Umbilical cord (tissue), 2 donors: ENCODE results near the gene ANKHD1. TPM values are rescaled to one million over a fixed set of nuclear protein-coding genes. Genes with fewer than 3 reads are reported as not detected.
"Not testable (repeated sequence)": the region's sequence is repeated elsewhere in the genome, so short reads cannot be mapped to it uniquely, and the experiment has no call there.

Experiments used
- DNase-seq: peaks from one replicate; pipeline ENCODE4 v3.0.0-alpha.2; 2015; ENCODE audit warnings: low spot score
- total RNA-seq: library from RNA; depleted of rRNA; stranded (reverse); fragments of >200 nt; gene quantifications from one replicate; pipeline ENCODE4 v1.2.3, GENCODE V29; 2014; ENCODE audit warnings: low replicate concordance; ENCODE audit not compliant: insufficient read depth

ANKHD1 gene
- total RNA-seq, 1 donor from 2014 or later: 104 TPM

GRCh38 chr5:140372971-140373487, 28.6 kb upstream of the ANKHD1 start:
- DNase-seq: peak; percentile 82

GRCh38 chr5:140381351-140381750, 20.3 kb upstream of the ANKHD1 start:
- no peak for DNase-seq

GRCh38 chr5:140381972-140382371, 19.7 kb upstream of the ANKHD1 start:
- DNase-seq: no peak

- DNase-seq: no peak
These were observed 18.8 kb upstream of the ANKHD1 start for GRCh38 chr5:140382866-140383265.

- DNase-seq: no peak
These were observed 18.3 kb upstream of the ANKHD1 start for GRCh38 chr5:140383300-140383699.

GRCh38 chr5:140388052-140388451, 13.6 kb upstream of the ANKHD1 start:
- DNase-seq: no peak

- DNase-seq: no peak
These were observed 10.3 kb upstream of the ANKHD1 start for GRCh38 chr5:140391312-140391711.

- no peak for DNase-seq
These were observed 9.9 kb upstream of the ANKHD1 start for GRCh38 chr5:140391732-140392131.

- no peak for DNase-seq
These were observed 7.9 kb upstream of the ANKHD1 start for GRCh38 chr5:140393738-140394137.

- no peak for DNase-seq
These were observed 3.2 kb upstream of the ANKHD1 start for GRCh38 chr5:140398379-140398811.

- DNase-seq: no peak
These were observed 1.5 kb upstream of the ANKHD1 start for GRCh38 chr5:140399979-140400729.

GRCh38 chr5:140400730-140401361, 787 bp upstream of the ANKHD1 start:
- DNase-seq: peak; percentile 99

- DNase-seq: peak; percentile 50
These were observed 833 bp downstream of the ANKHD1 start for GRCh38 chr5:140402258-140403074.

- no peak for DNase-seq
These were observed 2.0 kb downstream of the ANKHD1 start for GRCh38 chr5:140403613-140404012.

GRCh38 chr5:140408750-140409241, 7.2 kb downstream of the ANKHD1 start:
- DNase-seq: no peak

- DNase-seq: no peak
These were observed 11.6 kb downstream of the ANKHD1 start for GRCh38 chr5:140413230-140413629.

GRCh38 chr5:140417235-140417634, 15.6 kb downstream of the ANKHD1 start:
- no peak for DNase-seq

- no peak for DNase-seq
These were observed 17.4 kb downstream of the ANKHD1 start for GRCh38 chr5:140418862-140419520.

GRCh38 chr5:140420226-140420570, 18.6 kb downstream of the ANKHD1 start:
- DNase-seq: no peak

GRCh38 chr5:140420665-140421361, 19.2 kb downstream of the ANKHD1 start:
- DNase-seq: no peak

- not testable (repeated sequence) for DNase-seq
These were observed 19.7 kb downstream of the ANKHD1 start for GRCh38 chr5:140421375-140421774.
